Adrenal gland (tissue), 12 donors: ENCODE data around the gene CHRNG. TPM values are rescaled to one million over a fixed set of nuclear protein-coding genes. Genes with fewer than 3 reads are reported as not detected.

ENCODE experiments used
- DNase-seq, 7 donors: peaks; one replicate each; pipeline ENCODE4 v3.0.0-alpha.2; 2019 to 2020
- H3K27ac ChIP-seq, 5 donors: fragments of 200-600 bp; sonication (generic) in 4 of 5; 1 replicate in 3 of 5; 2 replicates in 2 of 5; pipeline versions ENCODE4 v1.5.1 to v1.8.0; 2016 to 2020; ENCODE audit warnings: mild to moderate bottlenecking in 1 of 5
- H3K27me3 ChIP-seq: fragments of 200-600 bp; 2 replicates; pipeline ENCODE4 v1.8.0; 2021
- H3K36me3 ChIP-seq, 2 donors: fragments of 200-600 bp; replicated peaks in 1 of 2; 1 replicate in 1 of 2; 2 replicates in 1 of 2; pipeline versions ENCODE4 v1.5.1 to v1.8.0; 2018 to 2022
- H3K4me1 ChIP-seq, 2 donors: fragments of 200-600 bp; replicated peaks in 1 of 2; 1 replicate in 1 of 2; 2 replicates in 1 of 2; pipeline versions ENCODE4 v1.5.1 to v1.8.0; 2018 to 2021
- H3K4me3 ChIP-seq, 4 donors: fragments of 200-600 bp; sonication (generic) in 3 of 4; one replicate each; pipeline ENCODE4 v1.5.1; 2016 to 2018
- H3K9me3 ChIP-seq, 3 donors: fragments of 200-600 bp; sonication (generic) in 1 of 3; replicated peaks in 1 of 3; 1 replicate in 2 of 3; 2 replicates in 1 of 3; pipeline versions ENCODE4 v1.5.1 to v1.8.0; 2016 to 2021
- POLR2A ChIP-seq, 2 donors: fragments of 450-650 bp; IDR thresholded peaks; one replicate each; pipeline ENCODE4 v1.6.1; 2017; ENCODE audit warnings: antibody characterized with exemption in 2 of 2, mild to moderate bottlenecking in 2 of 2, moderate library complexity in 1 of 2
- WGBS, 4 donors: extraction: QIAGEN DNeasy Blood & Tissue Kit in 2 of 4; methylation state at CpG; one replicate each; pipeline versions ENCODE4 v1.1.5 to v1.1.7; 2013 to 2017; 5-methylcytosine and 5-hydroxymethylcytosine counted together
- intact Hi-C, 2 donors: fragments of 100-400 bp; cut with DNase I; formaldehyde crosslinking; loops; one replicate each; pipeline versions ENCODE4 v1.14.1 to v1.15.0; 2022 to 2023
- polyA plus RNA-seq, 3 donors: library from polyadenylated mRNA; stranded (reverse); fragments of 200-250 nt in 2 of 3; fragments of 350-450 nt in 1 of 3; fragmentation: Illumina TruSeq in 1 of 3; extraction: RNeasy Lipid Tissue Mini Kit (QIAGEN cat#74804) in 1 of 3; gene quantifications; one replicate each; pipeline ENCODE4 v1.2.3, GENCODE V29; 2013 to 2014
- total RNA-seq, 9 donors: library from RNA; depleted of rRNA in 4 of 9; stranded (reverse); fragments of >200 nt in 4 of 9; fragments of 120-200 nt in 1 of 9; fragmentation: NEBNext Ultra II Directional in 1 of 9; extraction: Animal tissue kit (Norgen Biotek cat#: 25700) in 1 of 9; gene quantifications; one replicate each; pipeline versions ENCODE4 v1.1.0 to v1.2.4, GENCODE V29; 2013 to 2023
- TF ChIP-seq, protein P1 (sequence below), 6 experiments: fragments of 450-650 bp in 4 of 6; fragments of 200-600 bp in 2 of 6; sonication (generic) in 1 of 6; IDR thresholded peaks; 1 replicate in 5 of 6; 2 replicates in 1 of 6; pipeline versions ENCODE4 v1.5.1 to v1.8.0; 2016 to 2021; ENCODE audit warnings: antibody characterized with exemption in 6 of 6, mild to moderate bottlenecking in 2 of 6, moderate library complexity in 1 of 6
- donor health status: healthy with polysubstance abuse.
- donor health status: Bipolar disorder and iron deficiency.
- donor health status: DM: yes; HTN: yes; CAD: no.
- donor health status: DM: no; HTN: no; CAD: no.
- donor health status: DM: no; HTN: no; CAD: no.
- donor health status: DM: yes; HTN: yes; CAD: no.

CHRNG gene
- total and polyA plus RNA-seq, 12 donors = 0.08 to 0.22 TPM; not detected in 10

DNA sequence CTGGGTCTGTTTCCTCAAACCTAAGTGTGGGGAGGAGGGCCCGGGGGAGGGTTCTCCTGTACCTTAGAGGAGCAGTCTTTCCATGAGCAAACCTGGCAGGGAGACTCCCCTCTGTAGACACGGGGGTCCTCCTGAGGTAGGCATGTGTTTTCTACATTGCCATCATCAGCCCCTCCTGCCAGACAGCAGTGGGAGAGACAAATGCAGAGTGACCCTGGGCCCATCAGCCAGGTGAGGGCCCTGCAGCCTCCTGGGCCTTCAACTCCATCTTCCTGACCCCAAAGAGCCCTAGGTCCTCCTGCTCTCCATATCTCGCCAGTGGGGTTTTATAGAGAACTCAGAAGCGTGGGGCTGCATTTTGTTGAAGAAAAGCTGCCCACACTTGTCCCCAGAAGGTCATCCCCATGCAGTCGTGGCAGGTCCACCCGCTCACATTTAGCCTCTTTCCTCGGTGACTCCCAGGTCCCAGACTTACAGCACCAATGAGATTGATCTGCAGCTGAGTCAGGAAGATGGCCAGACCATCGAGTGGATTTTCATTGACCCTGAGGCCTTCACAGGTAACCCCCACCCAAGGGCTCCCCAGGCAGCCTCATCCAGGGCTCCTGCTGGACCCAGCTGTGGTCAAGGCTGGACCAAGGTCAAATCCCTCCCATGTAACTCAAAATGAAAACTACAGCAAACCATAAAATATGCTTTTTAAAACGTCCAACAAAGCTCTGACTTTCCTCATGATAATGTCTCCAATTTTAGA is 2.6 kb downstream of the CHRNG start:
- Histone ChIP-seq H3K27me3 (peaks cover 5% of the 10 kb centered on the region), H3K36me3 (no peaks in the 10 kb centered on the region), H3K4me3 (no peak overlapping the region), H3K9me3 (no peaks in the 10 kb centered on the region), H3K4me1 (no peaks in the 10 kb centered on the region), H3K27ac (no peak overlapping the region)
- intact Hi-C loops = no loop called here
- DNase-seq = peak in 1 of 7 donors; percentile 12
- no peak for TF ChIP-seq POLR2A (IDR thresholded peaks at IDR 0.05)
- TF ChIP-seq, protein P1, sequence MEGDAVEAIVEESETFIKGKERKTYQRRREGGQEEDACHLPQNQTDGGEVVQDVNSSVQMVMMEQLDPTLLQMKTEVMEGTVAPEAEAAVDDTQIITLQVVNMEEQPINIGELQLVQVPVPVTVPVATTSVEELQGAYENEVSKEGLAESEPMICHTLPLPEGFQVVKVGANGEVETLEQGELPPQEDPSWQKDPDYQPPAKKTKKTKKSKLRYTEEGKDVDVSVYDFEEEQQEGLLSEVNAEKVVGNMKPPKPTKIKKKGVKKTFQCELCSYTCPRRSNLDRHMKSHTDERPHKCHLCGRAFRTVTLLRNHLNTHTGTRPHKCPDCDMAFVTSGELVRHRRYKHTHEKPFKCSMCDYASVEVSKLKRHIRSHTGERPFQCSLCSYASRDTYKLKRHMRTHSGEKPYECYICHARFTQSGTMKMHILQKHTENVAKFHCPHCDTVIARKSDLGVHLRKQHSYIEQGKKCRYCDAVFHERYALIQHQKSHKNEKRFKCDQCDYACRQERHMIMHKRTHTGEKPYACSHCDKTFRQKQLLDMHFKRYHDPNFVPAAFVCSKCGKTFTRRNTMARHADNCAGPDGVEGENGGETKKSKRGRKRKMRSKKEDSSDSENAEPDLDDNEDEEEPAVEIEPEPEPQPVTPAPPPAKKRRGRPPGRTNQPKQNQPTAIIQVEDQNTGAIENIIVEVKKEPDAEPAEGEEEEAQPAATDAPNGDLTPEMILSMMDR (IDR thresholded peaks at IDR 0.05) = no peak
- WGBS, 4 donors = 51 to 63% (median 57%) methylated on average over 7 to 9 of the region's 9 CpGs

DNA sequence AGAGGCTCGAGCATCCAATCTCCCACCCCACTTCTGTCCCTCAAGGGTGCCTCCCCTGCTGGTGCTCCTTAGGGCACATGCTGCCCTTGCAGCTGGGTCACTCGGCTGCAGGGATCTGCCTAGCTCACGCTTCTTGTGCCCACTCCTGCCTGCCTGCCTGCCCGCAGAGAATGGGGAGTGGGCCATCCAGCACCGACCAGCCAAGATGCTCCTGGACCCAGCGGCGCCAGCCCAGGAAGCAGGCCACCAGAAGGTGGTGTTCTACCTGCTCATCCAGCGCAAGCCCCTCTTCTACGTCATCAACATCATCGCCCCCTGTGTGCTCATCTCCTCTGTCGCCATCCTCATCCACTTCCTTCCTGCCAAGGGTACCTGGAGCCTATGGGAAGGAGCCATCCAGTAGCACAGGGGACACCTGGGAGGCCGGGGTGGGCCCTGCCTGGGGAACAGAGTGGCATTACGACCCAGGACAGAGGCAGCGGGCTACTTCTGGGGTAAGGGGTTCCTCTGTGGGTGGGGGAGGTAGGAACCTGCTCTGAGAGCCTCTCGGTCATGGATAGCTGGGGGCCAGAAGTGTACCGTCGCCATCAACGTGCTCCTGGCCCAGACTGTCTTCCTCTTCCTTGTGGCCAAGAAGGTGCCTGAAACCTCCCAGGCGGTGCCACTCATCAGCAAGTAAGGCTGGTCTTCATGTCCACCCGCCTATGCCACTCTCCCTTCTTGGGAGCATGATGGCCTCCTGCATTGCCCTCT is 3.4 kb downstream of the CHRNG start:
- TF ChIP-seq, protein P1 (IDR thresholded peaks at IDR 0.05) = no peak
- TF ChIP-seq POLR2A (IDR thresholded peaks at IDR 0.05) = no peak
- no peak overlapping the region for H3K4me3 ChIP-seq
- no peaks in the 10 kb centered on the region for H3K9me3 ChIP-seq
- peaks cover 5% of the 10 kb centered on the region for H3K27me3 ChIP-seq
- H3K27ac ChIP-seq = no peak overlapping the region
- peak in 1 of 7 donors; percentile 8 for DNase-seq
- intact Hi-C loops = no loop called here
- no peaks in the 10 kb centered on the region for H3K36me3 ChIP-seq
- H3K4me1 ChIP-seq = no peaks in the 10 kb centered on the region
- WGBS, 4 donors = 86 to 93% (median 90%) methylated on average over 15 to 20 of the region's 20 CpGs

DNA sequence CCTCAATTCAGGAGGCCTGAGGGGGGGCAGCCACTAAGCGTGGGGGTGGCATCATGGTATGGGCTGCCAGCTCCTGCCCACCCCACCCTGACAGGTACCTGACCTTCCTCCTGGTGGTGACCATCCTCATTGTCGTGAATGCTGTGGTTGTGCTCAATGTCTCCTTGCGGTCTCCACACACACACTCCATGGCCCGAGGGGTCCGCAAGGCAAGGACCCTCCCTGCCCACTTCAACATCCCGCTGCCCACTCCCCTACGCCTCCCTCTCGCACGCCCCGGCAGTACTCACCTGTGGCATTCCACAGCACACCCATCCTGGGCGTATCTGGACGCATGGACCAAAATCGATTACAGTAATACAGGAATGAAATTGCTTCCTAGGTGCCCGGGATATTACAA is 4.0 kb downstream of the CHRNG start:
- intact Hi-C loops = no loop called here
- Histone ChIP-seq H3K9me3 (no peaks in the 10 kb centered on the region), H3K4me1 (no peaks in the 10 kb centered on the region), H3K27me3 (peaks cover 5% of the 10 kb centered on the region), H3K4me3 (no peak overlapping the region), H3K36me3 (no peaks in the 10 kb centered on the region), H3K27ac (no peak overlapping the region)
- no peak for TF ChIP-seq POLR2A (IDR thresholded peaks at IDR 0.05)
- TF ChIP-seq, protein P1 (IDR thresholded peaks at IDR 0.05) = no peak
- WGBS, 4 donors = 89 to 97% (median 92%) methylated on average over 13 to 14 of the region's 14 CpGs
- DNase-seq = peak in 2 of 7 donors; percentile 10 to 12

DNA sequence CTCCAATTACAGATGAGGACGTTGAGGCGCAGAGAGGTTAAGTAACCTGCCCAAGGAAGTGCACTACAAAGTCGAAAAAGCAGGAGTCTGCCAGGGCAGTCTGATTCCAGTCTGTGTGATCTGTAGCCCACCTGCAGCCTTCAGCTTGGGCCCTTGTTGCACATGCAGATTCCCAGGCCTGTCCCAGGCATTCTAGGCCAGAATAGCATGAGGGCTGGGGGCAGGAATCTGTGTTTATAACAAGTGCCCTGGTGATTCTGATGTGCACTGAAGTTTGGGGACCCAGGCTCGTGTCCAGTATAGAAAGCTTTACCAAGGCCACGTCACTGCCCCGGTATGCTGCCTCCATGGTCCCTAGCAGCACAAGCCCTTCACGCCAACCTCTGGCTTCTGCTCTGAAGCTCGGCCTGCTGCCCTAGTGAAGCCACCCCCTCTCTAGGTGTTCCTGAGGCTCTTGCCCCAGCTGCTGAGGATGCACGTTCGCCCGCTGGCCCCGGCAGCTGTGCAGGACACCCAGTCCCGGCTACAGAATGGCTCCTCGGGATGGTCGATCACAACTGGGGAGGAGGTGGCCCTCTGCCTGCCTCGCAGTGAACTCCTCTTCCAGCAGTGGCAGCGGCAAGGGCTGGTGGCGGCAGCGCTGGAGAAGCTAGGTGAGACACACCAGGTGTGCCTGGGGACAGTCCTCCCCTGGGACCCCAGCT is 4.6 kb downstream of the CHRNG start:
- TF ChIP-seq POLR2A (IDR thresholded peaks at IDR 0.05) = no peak
- TF ChIP-seq, protein P1 (IDR thresholded peaks at IDR 0.05) = no peak
- peak in 1 of 7 donors; percentile 13 for DNase-seq
- Histone ChIP-seq H3K27ac (no peak overlapping the region), H3K4me3 (no peak overlapping the region), H3K27me3 (peaks cover 5% of the 10 kb centered on the region), H3K9me3 (no peaks in the 10 kb centered on the region), H3K4me1 (peaks cover 0 to under 1% of the 10 kb centered on the region in 2 donors), H3K36me3 (no peaks in the 10 kb centered on the region)
- WGBS, 4 donors = 89 to 93% (median 91%) methylated on average over 15 to 19 of the region's 19 CpGs
- intact Hi-C loops = no loop called here
